SH-SY5Y (cell line): ENCODE measurements around the gene SLC26A11.

ENCODE experiments used
- GATA2 ChIP-seq: IDR thresholded peaks from 2 replicates; pipeline ENCODE4 v1.6.1; 2011; ENCODE audit warnings: mild to moderate bottlenecking, low read depth, low read length
- GATA3 ChIP-seq: IDR thresholded peaks from 2 replicates; pipeline ENCODE4 v1.6.1; 2011; ENCODE audit warnings: low read depth, mild to moderate bottlenecking, low read length, moderate library complexity

GRCh38 chr17:80205811-80206210, 14.4 kb upstream of the SLC26A11 start:
- TF ChIP-seq GATA2 (no peak), GATA3 (no peak)
